Measurements from ENCODE around the gene THRB.

GRCh38 chr3:24086206-24086605 is 408.4 kb downstream of the THRB start:
- TF ChIP-seq CTCF (IDR thresholded peaks at IDR 0.05) (no peak), POLR2A (IDR thresholded peaks at IDR 0.05) (no peak)

Measured in heart left ventricle (tissue), 13 donors.